Heart right ventricle (tissue), 16 donors: Measurements from ENCODE around the gene CCL4. TPM values are rescaled to one million over a fixed set of nuclear protein-coding genes. Genes with fewer than 3 reads are reported as not detected.

Source experiments
- ATAC-seq, 8 donors: fragments of 200-7000 bp; cut with Tn5 transposase; one replicate each; pipeline ENCODE4 v1.9.1; 2020; ENCODE audit warnings: mild to moderate bottlenecking in 8 of 8, moderate library complexity in 8 of 8, moderate number of reproducible peaks in 1 of 8
- DNase-seq, 2 donors: peaks; one replicate each; pipeline ENCODE4 v3.0.0-alpha.2; 2020
- H3K27ac ChIP-seq, 10 donors: fragments of 200-600 bp; sonication (generic) in 2 of 10; one replicate each; pipeline versions ENCODE4 v1.5.0 to v1.8.0; 2020 to 2022; ENCODE audit warnings: mild to moderate bottlenecking in 3 of 10
- H3K27me3 ChIP-seq, 7 donors: fragments of 200-600 bp; one replicate each; pipeline ENCODE4 v1.8.0; 2021 to 2022; ENCODE audit warnings: mild to moderate bottlenecking in 2 of 7
- H3K36me3 ChIP-seq, 9 donors: fragments of 200-600 bp; sonication (generic) in 1 of 9; one replicate each; pipeline versions ENCODE4 v1.5.0 to v1.8.0; 2020 to 2022; ENCODE audit warnings: mild to moderate bottlenecking in 2 of 9
- H3K4me1 ChIP-seq, 9 donors: fragments of 200-600 bp; sonication (generic) in 1 of 9; one replicate each; pipeline versions ENCODE4 v1.5.0 to v1.8.0; 2020 to 2022; ENCODE audit warnings: mild to moderate bottlenecking in 4 of 9
- H3K4me3 ChIP-seq, 10 donors: fragments of 200-600 bp; sonication (generic) in 2 of 10; one replicate each; pipeline versions ENCODE4 v1.5.0 to v1.8.0; 2020 to 2022; ENCODE audit warnings: mild to moderate bottlenecking in 7 of 10, moderate library complexity in 2 of 10
- H3K9me3 ChIP-seq, 11 donors: fragments of 200-600 bp in 10 of 11; sonication (generic) in 2 of 11; one replicate each; pipeline versions ENCODE4 v1.5.0 to v1.8.0; 2013 to 2022; ENCODE audit warnings: mild to moderate bottlenecking in 2 of 11, control low read depth in 1 of 11, moderate library complexity in 1 of 11
- WGBS, 2 donors: extraction: QIAGEN DNeasy Blood & Tissue Kit; methylation state at CpG; one replicate each; pipeline ENCODE4 v1.1.7; 2013; ENCODE audit warnings: inconsistent platforms in 1 of 2; 5-methylcytosine and 5-hydroxymethylcytosine counted together
- intact Hi-C, 10 donors: fragments of 100-400 bp; cut with DNase I; formaldehyde crosslinking; loops; one replicate each; pipeline versions ENCODE4 v1.11.1 to v1.14.2; 2022
- polyA plus RNA-seq, 2 donors: library from polyadenylated mRNA; stranded (reverse); fragments of 200-250 nt; gene quantifications; one replicate each; pipeline ENCODE4 v1.2.3, GENCODE V29; 2013
- total RNA-seq, 10 donors: library from RNA; stranded (reverse); fragmentation: NEBNext Ultra II Directional in 3 of 10; extraction: Animal tissue kit (Norgen Biotek cat#: 25700) in 3 of 10; gene quantifications; one replicate each; pipeline versions ENCODE4 v1.2.1 to v1.2.4, GENCODE V29; 2021 to 2023
- TF ChIP-seq, protein P1 (sequence below), 9 donors: fragments of 200-600 bp; sonication (generic) in 2 of 9; IDR thresholded peaks; one replicate each; pipeline versions ENCODE4 v1.5.0 to v1.8.0; 2021 to 2022; ENCODE audit warnings: antibody characterized with exemption in 9 of 9, mild to moderate bottlenecking in 5 of 9, moderate library complexity in 1 of 9
- donor health status: Arrhythmogenic right ventricular cardiomyopathy.
- donor health status: ischemic (EF 13 %, LVEDD 7.1; RV severe dilation, severe dysfunction).
- donor health status: healthy with polysubstance abuse.
- donor health status: DM: no; HTN: yes; CAD: no.
- donor health status: DM: no; HTN: no; CAD: no.
- donor health status: ischemic (EF 25% LVEDD 6.9; RV normal size, moderate dysfunction).
- donor health status: ischemic (EF 25% LVEDD 5.7; RV mildly dilated, moderate dysfunction).
- donor health status: healthy.
- donor health status: DM: yes; HTN: yes; CAD: no.
- donor health status: Ischemic cardiomyopathy.
- donor health status: ischemic (EF 35%, LVEDD 5.7; RV mildly dilated, moderate dysfunction).
- donor health status: nonischemic (EF 11% LVEDD 7.7; RV severe dilation, severe dysfunction).
- donor health status: DM: yes; HTN: yes; CAD: no.
- donor health status: PGD.
- donor health status: ischemic (EF 29% LVEDD 5.4; RV normal size, mild dysfunction).
- donor health status: nonischemic (EF 23%, LVEDD 6.1; RV moderate dilation, normal function).

CCL4 gene
- total and polyA plus RNA-seq, 12 donors, result 0.32 to 18.2 (median 0.78) TPM

DNA sequence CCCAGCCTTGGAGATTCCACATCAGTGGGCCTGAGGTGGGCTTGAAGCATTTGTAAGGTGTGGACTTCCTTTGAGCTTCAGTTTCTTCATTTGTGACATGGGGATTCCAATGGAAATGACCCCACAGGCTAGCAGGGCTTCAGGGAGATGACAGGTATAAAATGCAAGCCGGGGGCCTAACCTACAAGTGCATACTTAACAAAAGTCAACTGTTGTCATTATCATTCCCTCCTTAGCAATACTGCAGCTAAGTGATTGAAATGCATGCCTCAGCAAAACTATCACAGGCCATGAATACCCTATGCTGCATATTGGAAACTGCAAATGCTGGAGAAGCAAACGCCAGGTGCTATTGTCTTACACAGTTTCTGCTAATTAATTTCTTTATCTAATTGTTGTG is 19.8 kb downstream of the CCL4 start:
- Histone ChIP-seq H3K36me3 (no peaks in the 10 kb centered on the region), H3K4me1 (no peaks in the 10 kb centered on the region), H3K9me3 (peaks cover 0 to 26% (median 17%) of the 10 kb centered on the region in 11 donors), H3K27me3 (peaks cover 0 to 4% (median 0%) of the 10 kb centered on the region in 7 donors), H3K27ac (no peak overlapping the region), H3K4me3 (no peak overlapping the region)
- intact Hi-C loops, result loop anchor here in 1 of 10 donors (2.0 kb wide), 1 partner anchor 15 kb away; no protein-coding TSS in a partner anchor
- ATAC-seq, result no peak
- no peak for DNase-seq
- 67 to 68% methylated on average over 2 of the region's 2 CpGs for WGBS, 2 donors
- TF ChIP-seq, protein P1, sequence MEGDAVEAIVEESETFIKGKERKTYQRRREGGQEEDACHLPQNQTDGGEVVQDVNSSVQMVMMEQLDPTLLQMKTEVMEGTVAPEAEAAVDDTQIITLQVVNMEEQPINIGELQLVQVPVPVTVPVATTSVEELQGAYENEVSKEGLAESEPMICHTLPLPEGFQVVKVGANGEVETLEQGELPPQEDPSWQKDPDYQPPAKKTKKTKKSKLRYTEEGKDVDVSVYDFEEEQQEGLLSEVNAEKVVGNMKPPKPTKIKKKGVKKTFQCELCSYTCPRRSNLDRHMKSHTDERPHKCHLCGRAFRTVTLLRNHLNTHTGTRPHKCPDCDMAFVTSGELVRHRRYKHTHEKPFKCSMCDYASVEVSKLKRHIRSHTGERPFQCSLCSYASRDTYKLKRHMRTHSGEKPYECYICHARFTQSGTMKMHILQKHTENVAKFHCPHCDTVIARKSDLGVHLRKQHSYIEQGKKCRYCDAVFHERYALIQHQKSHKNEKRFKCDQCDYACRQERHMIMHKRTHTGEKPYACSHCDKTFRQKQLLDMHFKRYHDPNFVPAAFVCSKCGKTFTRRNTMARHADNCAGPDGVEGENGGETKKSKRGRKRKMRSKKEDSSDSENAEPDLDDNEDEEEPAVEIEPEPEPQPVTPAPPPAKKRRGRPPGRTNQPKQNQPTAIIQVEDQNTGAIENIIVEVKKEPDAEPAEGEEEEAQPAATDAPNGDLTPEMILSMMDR (IDR thresholded peaks at IDR 0.05), result no peak

DNA sequence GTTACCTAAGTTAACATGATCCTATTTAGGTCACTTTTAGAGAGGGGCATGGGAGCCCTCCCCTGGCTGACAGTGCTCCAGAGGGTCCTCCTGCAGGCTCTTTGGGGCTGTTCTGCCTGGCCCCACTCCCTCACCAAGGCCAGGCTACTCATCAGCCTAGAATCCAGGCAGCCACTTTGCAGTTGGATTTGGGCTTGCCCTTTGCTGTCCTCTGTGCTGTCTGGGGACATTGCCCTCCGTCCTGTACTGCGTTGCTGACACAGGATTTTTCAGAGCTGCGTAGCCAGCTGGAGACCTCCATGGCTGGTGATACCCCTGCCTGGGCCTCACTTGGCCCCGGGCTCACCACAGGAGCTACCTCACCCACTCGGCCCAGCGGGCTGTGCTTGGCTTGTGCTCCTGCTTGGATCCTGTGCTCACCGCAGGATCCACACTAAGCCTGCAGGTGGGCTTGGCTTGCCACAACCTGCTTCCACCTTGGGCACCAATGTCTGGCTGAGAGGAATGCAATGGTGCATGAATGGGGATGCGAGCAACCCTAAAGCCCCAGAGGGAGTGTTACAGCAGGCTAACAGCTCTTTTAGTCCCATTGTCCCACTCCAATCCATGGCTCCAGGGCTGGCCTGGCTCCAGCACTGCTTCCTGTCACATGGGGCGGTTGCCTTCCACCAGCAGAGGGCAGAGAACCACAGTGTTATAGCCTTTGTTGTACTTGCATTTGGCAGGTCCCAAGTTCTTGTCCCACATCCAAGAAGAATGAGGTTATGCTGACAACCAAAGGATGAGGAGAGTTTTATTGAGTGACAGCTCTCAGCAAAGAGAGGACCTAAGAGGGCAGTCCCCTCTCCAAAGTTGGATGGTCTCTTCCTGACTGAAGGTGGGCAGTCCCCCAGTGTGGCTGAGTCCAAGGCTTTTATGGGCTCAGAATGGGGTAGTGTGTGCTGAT is 21.5 kb downstream of the CCL4 start:
- WGBS, 2 donors, result 80 to 84% methylated on average over 9 of the region's 9 CpGs
- no peak overlapping the region for H3K27ac ChIP-seq
- peaks cover 0 to 26% (median 17%) of the 10 kb centered on the region in 11 donors for H3K9me3 ChIP-seq
- no peak overlapping the region for H3K4me3 ChIP-seq
- DNase-seq, result no peak
- peaks cover 0 to 4% (median 0%) of the 10 kb centered on the region in 7 donors for H3K27me3 ChIP-seq
- H3K36me3 ChIP-seq, result no peaks in the 10 kb centered on the region
- ATAC-seq, result no peak
- no peaks in the 10 kb centered on the region for H3K4me1 ChIP-seq
- TF ChIP-seq, protein P1 (IDR thresholded peaks at IDR 0.05), result no peak
- intact Hi-C loops, result no loop called here

DNA sequence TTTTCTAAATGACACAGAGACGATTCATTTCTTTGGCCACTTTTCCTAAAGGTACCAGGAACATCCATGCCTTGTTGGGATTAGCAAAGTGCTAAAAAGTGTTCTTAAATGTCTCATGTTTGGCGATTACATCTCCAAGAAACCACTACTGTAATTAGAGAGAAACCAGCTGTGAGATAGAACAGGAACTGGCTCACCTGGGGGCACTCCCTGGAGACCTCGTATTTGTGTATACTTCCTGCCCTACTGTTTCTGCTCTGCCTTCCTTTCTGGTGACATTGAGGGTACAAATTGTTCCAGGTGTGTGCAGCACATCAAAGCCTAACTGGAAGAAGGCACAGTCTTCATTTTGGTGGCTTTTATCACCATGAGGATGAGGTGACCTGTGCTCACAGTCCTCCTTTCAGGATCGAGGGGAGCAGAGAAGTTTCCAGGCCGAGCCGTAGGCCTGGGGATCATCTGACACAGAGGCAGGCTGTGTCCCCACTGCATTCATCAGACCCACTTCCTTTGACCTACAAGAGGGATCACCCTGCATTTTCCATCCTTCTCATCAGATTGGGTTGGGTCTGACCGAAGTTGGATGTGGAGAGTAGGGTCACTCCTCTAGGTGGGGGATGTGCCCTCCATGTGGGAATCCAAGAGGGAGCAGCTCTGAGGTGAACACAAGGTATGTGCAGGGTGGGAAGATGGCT is 23.7 kb downstream of the CCL4 start:
- H3K9me3 ChIP-seq, result peaks cover 0 to 26% (median 17%) of the 10 kb centered on the region in 11 donors
- H3K4me1 ChIP-seq, result peaks cover 0 to 22% (median 0%) of the 10 kb centered on the region in 9 donors
- no peaks in the 10 kb centered on the region for H3K36me3 ChIP-seq
- ATAC-seq (no peak), DNase-seq (no peak)
- TF ChIP-seq, protein P1 (IDR thresholded peaks at IDR 0.05), result no peak
- H3K4me3 ChIP-seq, result no peak overlapping the region
- WGBS, 2 donors, result 77 to 80% methylated on average over 7 of the region's 7 CpGs
- H3K27me3 ChIP-seq, result peaks cover 0 to 9% (median 0%) of the 10 kb centered on the region in 7 donors
- intact Hi-C loops, result no loop called here
- H3K27ac ChIP-seq, result no peak overlapping the region

DNA sequence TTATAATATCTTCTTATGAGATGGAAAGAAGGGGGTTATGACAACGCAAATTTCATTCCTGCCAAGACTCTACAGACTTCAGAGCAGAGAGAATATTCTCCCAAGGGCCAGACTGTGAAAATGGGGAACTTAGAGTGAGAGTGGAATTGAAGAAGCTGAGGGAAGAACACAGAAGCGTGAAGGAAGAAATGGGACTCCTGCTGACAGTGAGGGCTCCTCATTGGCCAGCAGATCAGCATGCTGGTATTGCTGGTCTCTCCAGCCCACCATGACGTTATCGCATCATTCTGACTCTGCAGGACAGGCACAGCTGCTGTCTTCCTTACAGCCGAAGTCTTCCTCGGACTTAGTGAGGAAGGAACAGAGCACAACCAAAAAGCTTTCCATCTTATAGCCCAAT is 24.3 kb downstream of the CCL4 start:
- 81 to 82% methylated on average over 6 of the region's 6 CpGs for WGBS, 2 donors
- peaks cover 0 to 26% (median 17%) of the 10 kb centered on the region in 11 donors for H3K9me3 ChIP-seq
- intact Hi-C loops, result no loop called here
- no peak overlapping the region for H3K4me3 ChIP-seq
- H3K27ac ChIP-seq, result no peak overlapping the region
- peaks cover 0 to 10% (median 0%) of the 10 kb centered on the region in 7 donors for H3K27me3 ChIP-seq
- TF ChIP-seq, protein P1 (IDR thresholded peaks at IDR 0.05), result no peak
- H3K36me3 ChIP-seq, result no peaks in the 10 kb centered on the region
- ATAC-seq (no peak), DNase-seq (no peak)
- H3K4me1 ChIP-seq, result peaks cover 0 to 25% (median 0%) of the 10 kb centered on the region in 9 donors
